Gastrocnemius medialis (tissue), 4 donors: ENCODE data around the gene HERPUD1.

Source experiments
- POLR2A ChIP-seq, 2 donors: fragments of 450-650 bp; IDR thresholded peaks; one replicate each; pipeline ENCODE4 v1.6.1; 2017; ENCODE audit warnings: antibody characterized with exemption in 2 of 2, mild to moderate bottlenecking in 2 of 2, moderate library complexity in 2 of 2
- TF ChIP-seq, protein P1 (sequence below), 5 experiments: fragments of 450-650 bp in 3 of 5; fragments of 200-600 bp in 2 of 5; sonication (generic) in 2 of 5; IDR thresholded peaks in 4 of 5; conservative IDR thresholded peaks in 1 of 5; 1 replicate in 4 of 5; 2 replicates in 1 of 5; pipeline ENCODE4 v1.5.1; 2016 to 2019; ENCODE audit warnings: antibody characterized with exemption in 5 of 5, mild to moderate bottlenecking in 3 of 5, moderate library complexity in 3 of 5

DNA sequence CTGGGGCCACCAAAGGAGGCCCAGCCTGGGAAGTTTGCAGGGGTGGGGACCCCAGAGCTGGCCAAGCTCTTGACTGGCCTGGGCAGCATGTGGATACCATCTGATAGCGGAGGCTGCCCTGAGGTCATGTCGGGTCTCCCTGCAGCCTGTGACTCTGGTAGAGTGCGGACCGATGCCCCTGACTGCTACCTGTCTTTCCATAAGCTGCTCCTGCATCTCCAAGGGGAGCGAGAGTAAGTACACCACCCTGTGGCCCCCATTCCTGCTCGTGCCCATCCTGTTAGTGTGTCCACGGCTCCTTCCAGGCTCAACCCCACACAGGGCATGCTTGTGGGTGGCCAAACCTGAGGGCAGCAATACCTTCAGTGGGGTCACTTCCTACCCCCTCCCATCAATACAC is 37.8 kb downstream of the HERPUD1 start:
- TF ChIP-seq, protein P1, sequence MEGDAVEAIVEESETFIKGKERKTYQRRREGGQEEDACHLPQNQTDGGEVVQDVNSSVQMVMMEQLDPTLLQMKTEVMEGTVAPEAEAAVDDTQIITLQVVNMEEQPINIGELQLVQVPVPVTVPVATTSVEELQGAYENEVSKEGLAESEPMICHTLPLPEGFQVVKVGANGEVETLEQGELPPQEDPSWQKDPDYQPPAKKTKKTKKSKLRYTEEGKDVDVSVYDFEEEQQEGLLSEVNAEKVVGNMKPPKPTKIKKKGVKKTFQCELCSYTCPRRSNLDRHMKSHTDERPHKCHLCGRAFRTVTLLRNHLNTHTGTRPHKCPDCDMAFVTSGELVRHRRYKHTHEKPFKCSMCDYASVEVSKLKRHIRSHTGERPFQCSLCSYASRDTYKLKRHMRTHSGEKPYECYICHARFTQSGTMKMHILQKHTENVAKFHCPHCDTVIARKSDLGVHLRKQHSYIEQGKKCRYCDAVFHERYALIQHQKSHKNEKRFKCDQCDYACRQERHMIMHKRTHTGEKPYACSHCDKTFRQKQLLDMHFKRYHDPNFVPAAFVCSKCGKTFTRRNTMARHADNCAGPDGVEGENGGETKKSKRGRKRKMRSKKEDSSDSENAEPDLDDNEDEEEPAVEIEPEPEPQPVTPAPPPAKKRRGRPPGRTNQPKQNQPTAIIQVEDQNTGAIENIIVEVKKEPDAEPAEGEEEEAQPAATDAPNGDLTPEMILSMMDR (IDR thresholded peaks at IDR 0.05 in 4 of 5, conservative IDR thresholded peaks at IDR 0.05 in 1 of 5): no peak
- no peak for TF ChIP-seq POLR2A (IDR thresholded peaks at IDR 0.05)
